T-cell (primary cell): ENCODE results near the gene DLG5. TPM values are rescaled to one million over a fixed set of nuclear protein-coding genes. Genes with fewer than 3 reads are reported as not detected.

ENCODE experiments used
- ATAC-seq, 4 experiments: fragments of 200-7000 bp in 3 of 4; fragments of 150-1000 bp in 1 of 4; cut with Tn5 transposase; replicated peaks in 1 of 4; 1 replicate in 3 of 4; 2 replicates in 1 of 4; pipeline ENCODE4 v1.10.0; 2021; ENCODE audit warnings: moderate library complexity in 3 of 4, mild to moderate bottlenecking in 2 of 4, moderate number of reproducible peaks in 1 of 4
- CTCF ChIA-PET, 2 donors: fragments of 300-600 bp; sonication (Branson Sonifier 250); formaldehyde crosslinking; loops; one replicate each; lab custom pipeline; 2022; ENCODE audit warnings: antibody characterized with exemption in 2 of 2; lab: Charles Lee
- POLR2A ChIA-PET, 2 donors: fragments of 300-600 bp; sonication (Branson Sonifier 250); formaldehyde crosslinking; loops; one replicate each; lab custom pipeline; 2022; ENCODE audit warnings: antibody characterized with exemption in 2 of 2; lab: Charles Lee
- DNase-seq, 35 experiments: peaks; one replicate each; pipeline versions ENCODE4 v3.0.0 to v3.0.0-alpha.2; 2013 to 2023
- H3K27ac ChIP-seq: one replicate; pipeline ENCODE4 v1.5.1; 2013; ENCODE audit warnings: low read length
- H3K27me3 ChIP-seq, 2 experiments: replicated peaks in 1 of 2; 1 replicate in 1 of 2; 2 replicates in 1 of 2; pipeline versions ENCODE4 v1.6.1 to v1.7.0; 2013; ENCODE audit warnings: low read length in 1 of 2, mixed read lengths in 1 of 2; ENCODE audit not compliant: control insufficient read depth in 2 of 2, insufficient read depth in 2 of 2; ENCODE audit errors: extremely low read depth in 1 of 2
- H3K36me3 ChIP-seq, 2 donors: 1 replicate in 1 of 2; 2 replicates in 1 of 2; pipeline versions ENCODE4 v1.6.1 to v1.7.0; 2013; ENCODE audit warnings: low read length in 1 of 2; ENCODE audit not compliant: control insufficient read depth in 2 of 2, insufficient read depth in 1 of 2; ENCODE audit errors: extremely low read depth in 1 of 2
- H3K4me1 ChIP-seq, 2 experiments: 1 replicate in 1 of 2; 2 replicates in 1 of 2; pipeline versions ENCODE4 v1.6.1 to v1.7.0; 2013; ENCODE audit warnings: low read length in 2 of 2, mixed read lengths in 1 of 2; ENCODE audit not compliant: insufficient read depth in 2 of 2, control insufficient read depth in 1 of 2; ENCODE audit errors: extremely low read depth in 1 of 2
- H3K4me3 ChIP-seq, 2 donors: 1 replicate in 1 of 2; 2 replicates in 1 of 2; pipeline versions ENCODE4 v1.5.1 to v1.7.0; 2013; ENCODE audit warnings: mild to moderate bottlenecking in 2 of 2, low read length in 1 of 2, moderate library complexity in 1 of 2; ENCODE audit not compliant: control insufficient read depth in 1 of 2; ENCODE audit errors: extremely low read depth in 1 of 2
- H3K9me3 ChIP-seq: 2 replicates; pipeline ENCODE4 v1.7.0; 2013
- H3K27ac Mint-ChIP-seq, 2 donors: one replicate each; pipeline ENCODE4 v1.8.0; 2020 to 2021; ENCODE audit warnings: mild to moderate bottlenecking in 2 of 2, mixed read lengths in 2 of 2
- H3K27me3 Mint-ChIP-seq, 2 donors: one replicate each; pipeline ENCODE4 v1.8.0; 2021 to 2022; ENCODE audit warnings: mixed read lengths in 2 of 2
- H3K36me3 Mint-ChIP-seq: one replicate; pipeline ENCODE4 v1.8.0; 2021; ENCODE audit warnings: mixed read lengths
- H3K4me1 Mint-ChIP-seq, 3 donors: one replicate each; pipeline ENCODE4 v1.8.0; 2020 to 2022; ENCODE audit warnings: mixed read lengths in 3 of 3, mild to moderate bottlenecking in 1 of 3
- H3K4me3 Mint-ChIP-seq, 3 donors: one replicate each; pipeline ENCODE4 v1.8.0; 2020 to 2022; ENCODE audit warnings: mild to moderate bottlenecking in 3 of 3, mixed read lengths in 3 of 3, moderate library complexity in 3 of 3
- H3K9me3 Mint-ChIP-seq, 3 donors: one replicate each; pipeline ENCODE4 v1.8.0; 2020 to 2022; ENCODE audit warnings: mixed read lengths in 3 of 3
- WGBS: methylation state at CpG from one replicate; pipeline ENCODE4 v1.1.5; 2013; ENCODE audit warnings: missing lambda C conversion rate; ENCODE audit not compliant: insufficient coverage; 5-methylcytosine and 5-hydroxymethylcytosine counted together
- total RNA-seq, 35 experiments: library from RNA in 6 of 35; stranded (reverse) in 6 of 35; fragments of 120-200 nt in 1 of 35; gene quantifications; one replicate each; pipeline versions ENCODE4 v1.2.1 to v1.2.4 and lab custom pipeline; 2013 to 2026

DLG5 gene
- total RNA-seq, 5 donors from 2014 or later (not counting 1 experiment from before 2014, with no cell fraction given): 1.3 to 12.8 (median 3.5) TPM

- no peaks in the 10 kb centered on the region for H3K9me3 Mint-ChIP-seq
- no peak overlapping the region for H3K4me3 Mint-ChIP-seq
- no peak overlapping the region for H3K27ac Mint-ChIP-seq
- no CpG with 5 or more reads among the region's 2 CpGs for WGBS
- no peaks in the 10 kb centered on the region for H3K36me3 Mint-ChIP-seq
- no peaks in the 10 kb centered on the region for H3K27me3 Mint-ChIP-seq
- no peak for DNase-seq
- CTCF ChIA-PET: no interaction called here
- Histone ChIP-seq H3K27ac (no peak overlapping the region), H3K36me3 (no peaks in the 10 kb centered on the region), H3K4me3 (no peak overlapping the region), H3K9me3 (no peaks in the 10 kb centered on the region), H3K4me1 (peaks cover 2 to 10% of the 10 kb centered on the region in 2 experiments), H3K27me3 (no peaks in the 10 kb centered on the region)
- no peak for ATAC-seq
- H3K4me1 Mint-ChIP-seq: peaks cover 0 to 12% (median 5%) of the 10 kb centered on the region in 3 donors
- POLR2A ChIA-PET: no interaction called here
These were observed 64.0 kb downstream of the DLG5 start for GRCh38 chr10:77862595-77862994.

- Histone ChIP-seq H3K4me1 (peaks cover 2 to 6% of the 10 kb centered on the region in 2 experiments), H3K27ac (no peak overlapping the region), H3K9me3 (no peaks in the 10 kb centered on the region), H3K4me3 (no peak overlapping the region), H3K27me3 (no peaks in the 10 kb centered on the region), H3K36me3 (no peaks in the 10 kb centered on the region)
- Mint-ChIP-seq H3K27ac (no peak overlapping the region), H3K36me3 (no peaks in the 10 kb centered on the region), H3K4me3 (no peak overlapping the region), H3K27me3 (no peaks in the 10 kb centered on the region), H3K4me1 (peaks cover 0 to 9% (median 5%) of the 10 kb centered on the region in 3 donors), H3K9me3 (no peaks in the 10 kb centered on the region)
- no peak for ATAC-seq
- POLR2A ChIA-PET: no interaction called here
- WGBS: 79% methylated on average over 2 of the region's 6 CpGs
- CTCF ChIA-PET: no interaction called here
- DNase-seq: no peak
These were observed 65.2 kb downstream of the DLG5 start for GRCh38 chr10:77861366-77861765.

GRCh38 chr10:77859865-77860282 lies 66.7 kb downstream of the DLG5 start:
- Mint-ChIP-seq H3K36me3 (no peaks in the 10 kb centered on the region), H3K9me3 (no peaks in the 10 kb centered on the region), H3K4me1 (peaks cover 0 to 2% (median 0%) of the 10 kb centered on the region in 3 donors), H3K27me3 (no peaks in the 10 kb centered on the region), H3K27ac (no peak overlapping the region), H3K4me3 (no peak overlapping the region)
- no peak overlapping the region for H3K27ac ChIP-seq
- DNase-seq: no peak
- CTCF ChIA-PET: interaction anchor here in 1 of 2 donors (0.7 kb wide), 1 partner anchor 717 kb away, joined by 3 read pairs; no protein-coding TSS in a partner anchor
- no peak for ATAC-seq
- H3K9me3 ChIP-seq: no peaks in the 10 kb centered on the region
- no peaks in the 10 kb centered on the region for H3K27me3 ChIP-seq
- no peaks in the 10 kb centered on the region for H3K36me3 ChIP-seq
- H3K4me3 ChIP-seq: no peak overlapping the region
- POLR2A ChIA-PET: no interaction called here
- no peaks in the 10 kb centered on the region for H3K4me1 ChIP-seq
- WGBS: no CpG with 5 or more reads among the region's 4 CpGs

- 67% methylated on average over 2 of the region's 7 CpGs for WGBS
- Histone ChIP-seq H3K36me3 (no peaks in the 10 kb centered on the region), H3K4me3 (no peak overlapping the region), H3K27me3 (no peaks in the 10 kb centered on the region), H3K27ac (no peak overlapping the region), H3K4me1 (no peaks in the 10 kb centered on the region), H3K9me3 (no peaks in the 10 kb centered on the region)
- ChIA-PET POLR2A (no interaction called here), CTCF (interaction anchor here in 1 of 2 donors (0.7 kb wide), 1 partner anchor 717 kb away, joined by 3 read pairs; no protein-coding TSS in a partner anchor)
- Mint-ChIP-seq H3K27me3 (no peaks in the 10 kb centered on the region), H3K4me1 (no peaks in the 10 kb centered on the region), H3K9me3 (no peaks in the 10 kb centered on the region), H3K4me3 (no peak overlapping the region), H3K36me3 (no peaks in the 10 kb centered on the region), H3K27ac (no peak overlapping the region)
- DNase-seq (no peak), ATAC-seq (no peak)
These were observed 67.2 kb downstream of the DLG5 start for GRCh38 chr10:77859200-77859864.

GRCh38 chr10:77857272-77857671 lies 69.3 kb downstream of the DLG5 start:
- Histone ChIP-seq H3K36me3 (no peaks in the 10 kb centered on the region), H3K9me3 (no peaks in the 10 kb centered on the region), H3K4me3 (no peak overlapping the region), H3K4me1 (no peaks in the 10 kb centered on the region), H3K27ac (no peak overlapping the region), H3K27me3 (no peaks in the 10 kb centered on the region)
- no peaks in the 10 kb centered on the region for H3K4me1 Mint-ChIP-seq
- H3K27ac Mint-ChIP-seq: no peak overlapping the region
- DNase-seq (no peak), ATAC-seq (no peak)
- ChIA-PET CTCF (interaction anchor here in 1 of 2 donors (1.2 kb wide), 1 partner anchor 10 kb away, joined by 3 read pairs; no protein-coding TSS in a partner anchor), POLR2A (no interaction called here)
- WGBS: 89% methylated on average over 11 of the region's 11 CpGs
- H3K27me3 Mint-ChIP-seq: no peaks in the 10 kb centered on the region
- no peak overlapping the region for H3K4me3 Mint-ChIP-seq
- H3K9me3 Mint-ChIP-seq: no peaks in the 10 kb centered on the region
- H3K36me3 Mint-ChIP-seq: no peaks in the 10 kb centered on the region

GRCh38 chr10:77856566-77856965 lies 70.0 kb downstream of the DLG5 start:
- Histone ChIP-seq H3K27ac (no peak overlapping the region), H3K9me3 (no peaks in the 10 kb centered on the region), H3K4me3 (no peak overlapping the region), H3K27me3 (no peaks in the 10 kb centered on the region), H3K36me3 (no peaks in the 10 kb centered on the region), H3K4me1 (no peaks in the 10 kb centered on the region)
- DNase-seq (no peak), ATAC-seq (no peak)
- no peaks in the 10 kb centered on the region for H3K36me3 Mint-ChIP-seq
- 96% methylated on average over 4 of the region's 17 CpGs for WGBS
- H3K27me3 Mint-ChIP-seq: no peaks in the 10 kb centered on the region
- no peaks in the 10 kb centered on the region for H3K4me1 Mint-ChIP-seq
- ChIA-PET POLR2A (no interaction called here), CTCF (interaction anchor here in 1 of 2 donors (1.2 kb wide), 1 partner anchor 9 kb away, joined by 3 read pairs; no protein-coding TSS in a partner anchor)
- no peak overlapping the region for H3K27ac Mint-ChIP-seq
- no peak overlapping the region for H3K4me3 Mint-ChIP-seq
- H3K9me3 Mint-ChIP-seq: no peaks in the 10 kb centered on the region
